ENCODE data around the gene ERBB3.

GRCh38 chr12:56078427-56078826, 1.5 kb upstream of the ERBB3 start:
- TF ChIP-seq FOXK2 (IDR thresholded peaks at IDR 0.05): no peak
- TF ChIP-seq NFRKB (IDR thresholded peaks at IDR 0.05): no peak
- TF ChIP-seq FOXM1 (IDR thresholded peaks at IDR 0.05; ENCODE audit: borderline replicate concordance): no peak
- TF ChIP-seq HDGF (IDR thresholded peaks at IDR 0.05; ENCODE audit: borderline replicate concordance): no peak
- TF ChIP-seq SUZ12 (IDR thresholded peaks at IDR 0.05): no peak
- TF ChIP-seq SP1 (IDR thresholded peaks at IDR 0.05): no peak
- TF ChIP-seq ZNF384 (IDR thresholded peaks at IDR 0.05): no peak
- TF ChIP-seq CTBP1 (IDR thresholded peaks at IDR 0.05; ENCODE audit: borderline replicate concordance): no peak
- TF ChIP-seq BHLHE40 (IDR thresholded peaks at IDR 0.05; ENCODE audit: borderline replicate concordance): no peak
- no peak for TF ChIP-seq PKNOX1 (IDR thresholded peaks at IDR 0.05)
- no peak for TF ChIP-seq L3MBTL2 (conservative IDR thresholded peaks at IDR 0.05)
- no peak for TF ChIP-seq FOXA1 (IDR thresholded peaks at IDR 0.05)
- no peak for TF ChIP-seq LEF1 (IDR thresholded peaks at IDR 0.05; ENCODE audit: borderline replicate concordance)

Measured in HEK293T (cell line).